ENCODE data around the gene PNLIPRP2.

DNA sequence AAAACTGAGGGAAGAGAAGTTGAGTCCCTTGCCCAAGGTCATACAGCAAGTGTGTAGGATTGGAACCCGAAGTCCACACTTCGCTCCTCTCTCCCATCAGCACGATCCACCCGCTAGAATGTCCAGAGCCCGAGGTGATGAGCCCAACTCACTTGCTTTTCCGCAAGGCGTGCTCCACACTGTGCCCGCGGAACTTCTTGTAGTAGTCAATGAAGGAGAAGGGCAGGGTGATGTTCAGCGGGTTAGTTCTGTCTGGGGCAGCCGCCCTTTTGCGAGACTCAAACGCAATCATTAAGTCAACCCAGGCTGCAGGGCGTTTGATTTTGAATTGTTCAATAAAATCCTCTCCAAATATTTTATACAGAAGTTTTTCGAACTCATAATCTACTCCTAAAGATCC lies 58.6 kb downstream of the PNLIPRP2 start:
- TF ChIP-seq POLR2A (IDR thresholded peaks at IDR 0.05): no peak
- TF ChIP-seq, protein P1, sequence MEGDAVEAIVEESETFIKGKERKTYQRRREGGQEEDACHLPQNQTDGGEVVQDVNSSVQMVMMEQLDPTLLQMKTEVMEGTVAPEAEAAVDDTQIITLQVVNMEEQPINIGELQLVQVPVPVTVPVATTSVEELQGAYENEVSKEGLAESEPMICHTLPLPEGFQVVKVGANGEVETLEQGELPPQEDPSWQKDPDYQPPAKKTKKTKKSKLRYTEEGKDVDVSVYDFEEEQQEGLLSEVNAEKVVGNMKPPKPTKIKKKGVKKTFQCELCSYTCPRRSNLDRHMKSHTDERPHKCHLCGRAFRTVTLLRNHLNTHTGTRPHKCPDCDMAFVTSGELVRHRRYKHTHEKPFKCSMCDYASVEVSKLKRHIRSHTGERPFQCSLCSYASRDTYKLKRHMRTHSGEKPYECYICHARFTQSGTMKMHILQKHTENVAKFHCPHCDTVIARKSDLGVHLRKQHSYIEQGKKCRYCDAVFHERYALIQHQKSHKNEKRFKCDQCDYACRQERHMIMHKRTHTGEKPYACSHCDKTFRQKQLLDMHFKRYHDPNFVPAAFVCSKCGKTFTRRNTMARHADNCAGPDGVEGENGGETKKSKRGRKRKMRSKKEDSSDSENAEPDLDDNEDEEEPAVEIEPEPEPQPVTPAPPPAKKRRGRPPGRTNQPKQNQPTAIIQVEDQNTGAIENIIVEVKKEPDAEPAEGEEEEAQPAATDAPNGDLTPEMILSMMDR (IDR thresholded peaks at IDR 0.05): no peak
